Stimulated activated CD8-positive, alpha-beta memory T cell treated with anti-CD3 and anti-CD28 coated beads, Interleukin-4, amount 100 ng/mL, for 24 hours (primary cell): ENCODE measurements around the gene VWA7.

Source experiments
- DNase-seq: peaks from one replicate; pipeline ENCODE4 v3.0.0-alpha.2; 2020; ENCODE audit warnings: low read depth

VWA7 gene

DNA sequence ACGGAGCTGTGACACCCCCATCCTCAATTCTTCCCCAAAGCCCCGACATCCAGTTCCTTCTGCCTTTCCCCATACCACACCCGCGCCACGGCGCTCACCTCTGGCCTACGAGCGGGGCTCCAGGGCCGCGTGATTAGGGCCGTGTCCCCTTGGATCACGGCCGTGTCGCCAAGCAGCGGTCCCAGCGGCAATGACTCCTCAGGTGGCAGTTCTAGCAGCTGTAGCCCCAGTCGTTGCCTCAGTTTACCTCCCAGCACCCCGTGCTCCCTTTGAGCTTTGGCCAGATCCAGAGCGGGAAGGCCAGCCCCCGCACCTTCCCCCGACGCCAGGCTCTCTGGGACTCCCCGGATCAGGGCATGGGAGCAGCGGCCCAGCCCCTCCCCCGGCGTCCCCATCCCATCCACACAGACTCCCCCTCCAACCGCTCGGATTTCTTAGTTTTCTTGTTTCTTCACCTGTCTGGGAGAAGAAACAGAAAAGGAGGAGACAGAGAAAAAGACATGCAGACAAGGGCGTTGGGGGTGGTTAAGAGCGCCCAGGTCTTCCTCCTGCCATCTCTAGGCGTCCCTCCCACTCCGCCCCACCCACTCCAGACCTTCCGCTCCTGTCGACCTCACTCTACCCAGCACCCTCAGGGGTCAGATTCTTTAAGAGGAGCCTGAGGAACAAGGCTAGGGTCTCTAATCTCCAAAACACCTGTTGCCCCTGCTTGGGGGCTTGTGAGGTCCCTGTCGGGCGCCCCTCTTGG lies 48.2 kb downstream of the VWA7 start, which contains the start of gene DDAH2:
Gene DDAH2 (minus strand): TSS at position 533 of the 748 bp plus-strand sequence. CDS start 138 bp downstream, at position 395.
- no peak for DNase-seq

DNA sequence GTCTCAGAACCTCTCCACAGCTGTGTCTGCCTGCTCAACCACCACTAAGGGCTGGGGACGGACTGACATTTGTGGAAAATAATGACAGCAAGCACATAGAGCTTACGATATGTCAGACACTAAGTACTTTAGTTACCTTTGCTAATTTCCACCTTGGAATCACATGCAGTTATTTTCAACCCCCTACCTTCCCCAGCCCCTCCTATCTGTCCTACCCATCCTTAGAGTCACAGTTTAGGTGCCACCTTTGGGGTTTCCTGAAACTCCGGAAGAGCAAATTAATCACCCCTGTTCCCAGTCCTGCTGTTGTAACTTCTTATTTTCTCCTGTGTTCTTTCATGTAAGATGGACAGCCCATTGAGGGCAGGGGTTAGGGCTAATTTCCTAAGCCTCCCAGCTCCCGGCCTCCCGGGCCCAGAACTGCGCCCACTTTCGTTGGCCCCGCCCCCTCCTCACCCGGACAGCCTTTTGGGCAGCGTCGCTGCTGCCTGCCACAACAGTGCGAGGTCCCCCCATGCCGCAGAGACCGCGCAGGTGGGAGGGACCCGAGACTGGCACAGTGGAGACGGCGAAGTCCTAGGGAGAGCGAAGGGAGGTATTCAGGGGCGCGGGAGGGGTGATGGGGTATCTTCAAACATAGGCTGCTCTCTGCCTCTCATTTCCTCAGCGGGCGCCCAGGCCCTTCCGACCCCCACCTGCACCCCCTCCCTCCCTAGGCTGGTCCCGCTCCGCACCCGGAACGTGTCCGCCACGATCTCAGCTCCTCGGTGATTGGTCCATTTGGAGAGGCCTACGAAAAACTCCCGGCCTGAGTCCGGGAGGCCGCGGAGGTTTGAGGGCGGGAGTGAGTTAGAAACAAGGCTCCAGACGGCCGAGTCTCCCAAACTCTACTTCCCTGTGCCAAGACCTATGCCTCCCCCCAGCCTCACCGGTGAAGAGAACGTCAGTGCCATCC lies 49.1 kb downstream of the VWA7 start:
- no peak for DNase-seq

DNA sequence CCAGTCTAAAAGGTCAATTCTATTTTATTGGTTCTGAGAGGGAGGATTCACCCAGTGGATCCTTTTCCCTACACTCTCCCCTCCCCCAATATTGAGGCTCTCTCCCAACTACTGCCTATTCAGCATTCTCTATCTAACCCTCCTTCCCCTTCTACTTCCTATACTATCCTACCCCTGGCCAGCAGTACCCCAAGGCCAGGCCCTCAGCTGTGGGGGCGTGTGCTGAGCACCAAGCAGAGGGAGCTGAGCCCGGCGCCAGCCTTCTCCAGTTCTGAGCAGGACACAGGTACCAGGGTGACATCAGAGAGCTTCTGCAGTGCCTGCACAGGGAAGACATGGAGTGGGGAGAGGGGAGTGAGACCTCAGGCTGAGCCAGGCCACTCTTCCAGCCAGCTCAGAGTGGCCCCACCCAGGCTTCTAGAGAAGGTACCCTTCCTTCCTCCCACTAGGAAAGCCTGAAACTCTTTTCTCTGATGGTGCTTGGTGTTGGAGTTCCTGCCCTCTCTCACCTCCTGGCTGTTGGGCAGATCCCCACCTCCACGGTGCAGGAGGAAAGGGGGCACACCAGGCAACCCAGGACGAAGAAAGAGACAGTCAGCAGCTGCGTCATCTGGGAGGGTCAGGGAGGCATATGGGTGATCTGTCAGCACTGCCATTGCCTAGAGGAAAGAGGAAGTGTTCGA lies 50.0 kb downstream of the VWA7 start:
- no peak for DNase-seq

DNA sequence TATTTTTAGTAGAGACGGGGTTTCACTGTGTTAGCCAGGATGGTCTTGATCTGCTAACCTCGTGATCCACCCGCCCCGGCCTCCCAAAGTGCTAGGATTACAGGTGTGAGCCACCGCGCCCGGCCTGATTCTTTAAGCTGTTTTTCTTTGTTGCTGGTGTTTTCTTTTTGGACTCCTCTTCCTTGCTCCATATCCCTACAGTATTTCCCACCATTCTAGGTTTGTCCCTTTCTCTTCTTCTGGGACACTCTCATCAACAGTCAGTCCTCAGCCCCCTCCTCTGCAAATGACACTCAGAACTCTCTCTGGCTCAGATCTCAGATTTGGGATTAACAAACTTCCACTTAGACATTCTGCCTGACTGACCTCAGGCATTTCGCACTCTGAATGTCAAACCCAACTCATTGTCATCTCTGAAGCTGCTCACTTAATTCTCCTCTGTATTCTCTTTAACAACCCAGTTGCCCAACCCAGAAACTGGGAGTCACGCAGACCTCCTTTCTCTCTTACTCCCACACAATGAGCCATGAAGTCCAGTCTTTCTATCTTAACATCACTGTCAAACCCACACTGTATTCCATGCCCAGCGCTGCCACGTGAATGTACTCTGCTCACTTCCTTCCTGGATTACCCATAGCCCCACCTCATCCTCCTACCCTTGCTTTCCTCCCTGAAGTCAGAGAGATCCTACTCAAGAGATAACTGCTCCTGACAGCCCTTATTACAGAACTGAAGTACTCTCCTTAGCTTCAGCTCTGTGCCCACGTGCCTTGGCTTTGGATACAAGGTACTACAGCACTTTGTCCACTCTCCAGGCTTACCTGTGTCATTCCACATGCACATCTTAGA lies 51.4 kb downstream of the VWA7 start:
- no peak for DNase-seq

DNA sequence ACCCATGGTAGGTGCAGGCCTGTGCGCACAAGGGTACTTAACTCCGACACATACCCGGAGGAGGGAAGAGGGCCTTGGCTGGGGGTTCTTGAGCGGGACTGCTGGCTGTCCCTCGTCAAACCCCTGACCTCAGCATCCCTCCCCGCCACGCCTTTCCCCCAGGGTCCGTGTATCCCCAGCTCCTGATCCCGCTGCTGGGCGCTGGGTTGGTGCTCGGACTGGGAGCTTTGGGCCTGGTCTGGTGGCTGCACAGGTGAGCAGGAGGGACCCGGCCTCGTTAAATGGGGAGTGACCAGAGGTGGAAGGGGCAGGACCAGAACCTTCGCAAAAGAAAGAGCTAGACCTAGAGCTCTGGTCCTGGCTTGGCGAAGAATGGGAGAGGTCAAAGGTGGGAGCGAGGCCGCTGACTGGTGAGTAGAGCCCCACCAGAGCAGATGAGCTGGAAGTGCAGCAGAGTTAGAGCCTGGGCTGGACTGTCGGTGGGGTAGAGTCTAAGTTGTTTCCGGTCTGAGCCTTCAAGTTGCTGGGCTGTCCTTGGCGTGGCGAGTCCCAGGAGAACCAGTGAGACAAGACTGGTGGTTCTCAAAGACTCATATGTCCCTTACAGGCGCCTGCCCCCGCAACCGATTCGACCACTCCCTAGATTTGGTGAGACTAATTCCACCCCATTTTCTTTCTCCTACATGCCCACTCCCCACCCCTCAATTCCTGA lies 53.0 kb downstream of the VWA7 start:
- DNase-seq, result no peak

DNA sequence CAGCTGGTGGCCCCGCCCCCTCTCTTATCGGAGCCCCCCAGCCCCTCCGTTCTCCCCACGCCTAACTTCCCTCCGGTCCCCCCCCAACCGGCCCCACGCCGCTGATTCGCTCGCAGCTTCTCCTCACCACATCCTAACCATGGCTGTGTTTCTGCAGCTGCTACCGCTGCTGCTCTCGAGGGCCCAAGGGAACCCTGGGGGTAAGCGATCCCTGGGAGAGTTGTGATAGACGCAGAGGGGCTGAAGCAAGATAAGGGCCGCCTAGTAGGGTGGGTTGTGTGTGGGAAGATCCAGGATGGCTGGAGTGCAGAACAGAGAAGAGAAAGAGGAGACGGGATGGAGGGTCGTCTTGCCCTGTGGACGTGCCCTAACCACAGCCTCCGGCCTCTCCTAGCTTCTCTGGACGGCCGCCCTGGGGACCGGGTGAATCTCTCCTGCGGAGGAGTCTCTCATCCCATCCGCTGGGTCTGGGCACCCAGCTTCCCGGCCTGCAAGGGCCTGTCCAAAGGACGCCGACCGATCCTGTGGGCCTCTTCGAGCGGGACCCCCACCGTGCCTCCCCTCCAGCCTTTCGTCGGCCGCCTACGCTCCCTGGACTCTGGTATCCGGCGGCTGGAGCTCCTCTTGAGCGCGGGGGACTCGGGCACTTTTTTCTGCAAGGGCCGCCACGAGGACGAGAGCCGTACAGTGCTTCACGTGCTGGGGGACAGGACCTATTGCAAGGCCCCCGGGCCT lies 53.7 kb downstream of the VWA7 start, which contains the start of gene MPIG6B:
Gene MPIG6B (plus strand): TSS at position 129 of the 735 bp plus-strand sequence. CDS start 11 bp downstream, at position 140.
- no peak for DNase-seq

DNA sequence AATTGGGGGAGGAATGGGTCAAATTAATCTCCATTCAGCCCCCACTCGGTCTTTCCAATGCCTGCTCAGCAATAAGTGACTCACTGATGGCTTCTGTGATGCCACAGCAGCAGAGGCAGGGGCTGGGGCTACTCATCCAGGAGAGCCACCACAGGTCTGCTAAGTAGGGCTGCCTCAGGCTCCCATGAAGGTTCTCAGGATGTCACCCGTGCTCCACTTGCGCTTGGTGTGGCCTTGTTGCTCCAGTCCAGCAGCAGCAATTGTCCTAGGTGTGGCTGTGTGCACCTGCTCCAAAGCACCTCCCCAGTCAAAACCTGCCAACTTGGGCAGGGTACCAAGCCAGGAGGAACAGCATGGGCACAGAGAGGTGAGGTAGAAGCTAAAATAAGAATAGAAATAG lies 55.0 kb downstream of the VWA7 start:
- no peak for DNase-seq

DNA sequence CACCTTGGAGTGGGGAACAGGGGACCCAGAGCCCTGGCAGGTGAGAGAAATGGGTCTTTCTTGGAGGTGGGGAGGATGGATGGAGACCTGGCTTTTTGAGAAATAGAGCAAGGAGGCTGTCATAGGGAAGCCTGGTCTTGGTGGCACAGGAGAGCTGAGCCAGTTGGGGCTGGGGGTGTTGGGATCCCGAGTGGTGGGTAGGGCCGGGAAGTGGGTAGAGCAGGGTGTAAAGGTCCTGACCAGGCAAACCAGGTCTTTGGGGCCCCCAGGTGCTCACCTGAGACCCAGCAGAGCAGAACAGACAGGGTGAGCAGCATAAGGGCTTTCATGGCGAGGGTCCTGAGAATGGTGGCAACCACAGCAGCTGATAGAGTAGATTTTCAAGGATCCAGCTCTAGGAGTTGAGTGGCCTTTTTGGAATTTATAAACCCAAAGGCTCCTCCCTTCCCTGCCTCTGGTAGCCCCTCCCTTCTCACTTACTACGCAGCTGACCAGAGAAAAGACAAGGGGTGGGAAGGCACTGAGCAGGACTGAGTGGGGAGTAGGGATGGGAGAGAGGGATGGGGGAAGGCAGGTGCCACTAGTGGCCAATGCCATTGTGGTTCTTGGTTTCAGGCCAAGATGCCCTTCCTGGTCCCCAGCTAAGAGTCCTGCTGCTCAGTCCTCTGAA lies 55.6 kb downstream of the VWA7 start, which contains the start of gene LY6G6C:
Gene LY6G6C (minus strand): TSS at position 396 of the 670 bp plus-strand sequence. CDS start 67 bp downstream, at position 329.
- DNase-seq, result no peak

DNA sequence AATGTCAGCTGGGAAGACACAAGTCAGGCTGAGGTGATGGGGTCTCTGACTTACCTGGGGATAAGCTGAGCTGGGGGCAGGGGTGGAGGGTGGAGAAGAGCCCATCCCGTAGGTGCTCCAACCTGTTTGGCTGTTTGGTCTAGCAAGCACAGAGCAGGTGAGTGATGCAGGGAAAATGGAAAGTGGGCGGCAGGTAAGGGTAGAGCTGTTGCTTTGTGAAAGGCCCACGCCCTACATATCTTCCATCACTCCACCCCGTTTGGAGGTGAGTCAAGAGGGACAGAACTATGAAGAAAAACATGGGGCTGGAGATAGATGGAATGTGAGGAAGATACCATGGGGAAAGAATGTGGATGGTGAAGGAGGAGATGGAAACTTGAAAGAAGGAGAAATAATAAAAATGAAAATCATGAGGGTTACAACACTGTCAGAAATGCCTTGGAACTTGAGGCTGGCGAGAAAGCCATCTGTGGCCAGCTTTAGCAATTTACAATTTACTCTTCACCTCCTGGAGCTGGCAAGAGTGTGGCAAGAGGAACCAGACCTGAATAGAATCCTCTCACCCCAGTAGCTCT lies 56.8 kb downstream of the VWA7 start:
- no peak for DNase-seq

DNA sequence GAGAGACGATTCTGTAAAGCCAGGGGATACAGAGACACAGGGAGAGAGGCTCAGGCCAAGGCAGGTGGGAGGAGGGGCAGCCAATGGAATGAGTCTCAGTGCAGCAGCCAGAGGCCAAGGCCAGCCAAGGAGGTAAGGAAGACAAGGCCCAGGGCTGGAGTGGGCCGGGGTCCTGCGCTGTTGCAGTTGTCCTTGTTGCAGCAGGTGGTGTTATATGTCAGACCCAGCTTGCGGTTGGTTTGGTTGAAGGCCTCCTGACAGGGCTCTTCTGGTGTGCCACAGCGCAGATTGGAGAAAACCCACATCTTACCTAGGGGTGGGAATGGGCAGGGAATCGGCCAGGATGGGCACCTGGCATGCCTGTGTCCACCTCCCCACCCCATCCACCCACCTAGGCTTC lies 58.1 kb downstream of the VWA7 start:
- no peak for DNase-seq

DNA sequence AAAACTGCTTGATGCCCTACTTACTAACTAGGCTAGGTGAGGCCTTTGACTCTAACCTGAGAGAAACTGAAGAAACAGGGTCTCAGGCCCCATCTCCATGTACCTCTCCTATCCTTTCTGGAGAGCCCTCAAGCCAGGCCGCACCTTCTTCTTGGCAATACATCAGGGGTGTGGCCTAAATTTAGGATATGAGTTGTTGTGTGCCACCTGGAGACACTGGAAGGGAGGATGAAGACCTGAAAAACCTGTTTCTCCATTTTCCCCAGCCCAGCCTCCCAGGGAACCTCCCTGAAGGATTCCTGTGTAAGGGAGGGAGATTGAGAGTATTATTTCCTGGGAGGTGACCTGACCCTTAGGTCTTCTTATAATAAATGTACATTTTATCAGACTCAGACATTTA lies 58.9 kb downstream of the VWA7 start:
- no peak for DNase-seq

DNA sequence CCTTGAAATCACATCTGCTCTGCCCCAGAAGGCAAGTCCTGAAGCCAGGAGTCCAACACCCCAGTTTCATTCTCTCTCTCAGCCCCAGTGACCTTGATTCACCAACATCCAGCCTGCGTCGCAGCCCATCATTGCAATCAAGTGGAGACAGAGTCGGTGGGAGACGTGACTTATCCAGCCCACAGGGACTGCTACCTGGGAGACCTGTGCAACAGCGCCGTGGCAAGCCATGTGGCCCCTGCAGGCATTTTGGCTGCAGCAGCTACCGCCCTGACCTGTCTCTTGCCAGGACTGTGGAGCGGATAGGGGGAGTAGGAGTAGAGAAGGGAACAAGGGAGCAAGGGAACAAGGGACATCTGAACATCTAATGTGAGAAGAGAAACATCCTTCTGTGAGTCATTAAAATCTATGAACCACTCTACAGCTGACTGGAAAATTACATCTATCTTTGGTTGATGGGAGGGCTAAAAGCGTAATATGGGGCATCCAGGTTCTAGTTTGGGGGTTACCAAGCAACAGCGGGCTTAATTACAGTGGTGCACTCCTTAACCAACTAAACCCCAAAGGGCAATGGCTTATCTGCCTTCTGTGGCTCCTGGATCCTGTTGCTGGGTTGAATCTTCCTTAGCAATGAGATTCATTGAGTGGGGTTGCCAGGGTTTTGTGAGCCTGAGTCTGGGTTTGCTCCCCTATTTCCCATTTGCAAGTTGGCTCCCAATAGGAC lies 59.5 kb downstream of the VWA7 start:
- DNase-seq, result no peak
